ENCODE measurements around the gene NDUFS5.
"Not testable (repeated sequence)": the region's sequence is repeated elsewhere in the genome, so short reads cannot be mapped to it uniquely, and the experiment has no call there.

Gene NDUFS5

GRCh38 chr1:39016604-39017171 lies 9.5 kb upstream of the NDUFS5 start:
- DNase-seq (ENCODE audit: low spot score) = peak; percentile 33

GRCh38 chr1:39017266-39017665 lies 8.9 kb upstream of the NDUFS5 start:
- DNase-seq (ENCODE audit: low spot score) = no peak

GRCh38 chr1:39020494-39020893 lies 5.7 kb upstream of the NDUFS5 start:
- not testable (repeated sequence) for DNase-seq (ENCODE audit: low spot score)

- no peak for DNase-seq (ENCODE audit: low spot score)
Observed at GRCh38 chr1:39021426-39021825, 4.7 kb upstream of the NDUFS5 start.

- no peak for DNase-seq (ENCODE audit: low spot score)
Observed at GRCh38 chr1:39023140-39023539, 3.0 kb upstream of the NDUFS5 start.

GRCh38 chr1:39026866-39027507 lies 837 bp downstream of the NDUFS5 start:
- DNase-seq (ENCODE audit: low spot score) = no peak

- DNase-seq (ENCODE audit: low spot score) = no peak
Observed at GRCh38 chr1:39034114-39034654, 8.0 kb downstream of the NDUFS5 start.

- no peak for DNase-seq (ENCODE audit: low spot score)
Observed at GRCh38 chr1:39036678-39037077, 10.5 kb downstream of the NDUFS5 start.

- no peak for DNase-seq (ENCODE audit: low spot score)
Observed at GRCh38 chr1:39043513-39043912, 17.4 kb downstream of the NDUFS5 start.

- DNase-seq (ENCODE audit: low spot score) = no peak
Observed at GRCh38 chr1:39044762-39045161, 18.6 kb downstream of the NDUFS5 start.

- no peak for DNase-seq (ENCODE audit: low spot score)
Observed at GRCh38 chr1:39045231-39045630, 19.1 kb downstream of the NDUFS5 start.

GRCh38 chr1:39046613-39047210 lies 20.6 kb downstream of the NDUFS5 start:
- no peak for DNase-seq (ENCODE audit: low spot score)

GRCh38 chr1:39047374-39048229 lies 21.5 kb downstream of the NDUFS5 start:
- no peak for DNase-seq (ENCODE audit: low spot score)

GRCh38 chr1:39048745-39049370 lies 22.7 kb downstream of the NDUFS5 start:
- no peak for DNase-seq (ENCODE audit: low spot score)

- no peak for DNase-seq (ENCODE audit: low spot score)
Observed at GRCh38 chr1:39050001-39050400, 23.9 kb downstream of the NDUFS5 start.

- not testable (repeated sequence) for DNase-seq (ENCODE audit: low spot score)
Observed at GRCh38 chr1:39051193-39051850, 25.2 kb downstream of the NDUFS5 start.

- DNase-seq (ENCODE audit: low spot score) = no peak
Observed at GRCh38 chr1:39051956-39052355, 25.8 kb downstream of the NDUFS5 start.

- not testable (repeated sequence) for DNase-seq (ENCODE audit: low spot score)
Observed at GRCh38 chr1:39055213-39055710, 29.1 kb downstream of the NDUFS5 start.

GRCh38 chr1:39061516-39061915 lies 35.4 kb downstream of the NDUFS5 start:
- DNase-seq (ENCODE audit: low spot score) = not testable (repeated sequence)

GRCh38 chr1:39061951-39062350 lies 35.8 kb downstream of the NDUFS5 start:
- DNase-seq (ENCODE audit: low spot score) = no peak

GRCh38 chr1:39063191-39063590 lies 37.0 kb downstream of the NDUFS5 start:
- DNase-seq (ENCODE audit: low spot score) = no peak
